Stimulated activated CD8-positive, alpha-beta memory T cell treated with anti-CD3 and anti-CD28 coated beads, Interleukin-4, amount 100 ng/mL, for 24 hours (primary cell): ENCODE measurements around the gene LPAR5.
"Not testable (repeated sequence)": the region's sequence is repeated elsewhere in the genome, so short reads cannot be mapped to it uniquely, and the experiment has no call there.

Experiments used
- DNase-seq: peaks from one replicate; pipeline ENCODE4 v3.0.0-alpha.2; 2020; ENCODE audit warnings: low read depth

LPAR5 gene

GRCh38 chr12:6606331-6607131 lies 29.2 kb downstream of the LPAR5 start:
- DNase-seq: peak; percentile 61

GRCh38 chr12:6605421-6606330 lies 30.1 kb downstream of the LPAR5 start:
- no peak for DNase-seq

GRCh38 chr12:6604259-6605029 lies 31.3 kb downstream of the LPAR5 start:
- no peak for DNase-seq

GRCh38 chr12:6603095-6603567 lies 32.6 kb downstream of the LPAR5 start:
- no peak for DNase-seq

- DNase-seq: no peak
Observed at GRCh38 chr12:6602526-6602925, 33.2 kb downstream of the LPAR5 start.

- not testable (repeated sequence) for DNase-seq
Observed at GRCh38 chr12:6595673-6596072, 40.1 kb downstream of the LPAR5 start.

GRCh38 chr12:6592087-6592486 lies 43.7 kb downstream of the LPAR5 start:
- no peak for DNase-seq

- not testable (repeated sequence) for DNase-seq
Observed at GRCh38 chr12:6586569-6586968, 49.2 kb downstream of the LPAR5 start.

GRCh38 chr12:6584293-6584692 lies 51.5 kb downstream of the LPAR5 start:
- no peak for DNase-seq

GRCh38 chr12:6582959-6583358 lies 52.8 kb downstream of the LPAR5 start:
- no peak for DNase-seq

- no peak for DNase-seq
Observed at GRCh38 chr12:6582196-6582595, 53.6 kb downstream of the LPAR5 start.

- no peak for DNase-seq
Observed at GRCh38 chr12:6575648-6576047, 60.1 kb downstream of the LPAR5 start.

- DNase-seq: no peak
Observed at GRCh38 chr12:6574576-6575295, 61.0 kb downstream of the LPAR5 start.

- no peak for DNase-seq
Observed at GRCh38 chr12:6573001-6573400, 62.8 kb downstream of the LPAR5 start.

- no peak for DNase-seq
Observed at GRCh38 chr12:6570264-6570887, 65.4 kb downstream of the LPAR5 start.

- no peak for DNase-seq
Observed at GRCh38 chr12:6569786-6570185, 66.0 kb downstream of the LPAR5 start.

- no peak for DNase-seq
Observed at GRCh38 chr12:6569312-6569711, 66.4 kb downstream of the LPAR5 start.
